K562 (cell line): ENCODE results near the gene RUNDC3A. TPM values are rescaled to one million over a fixed set of nuclear protein-coding genes. Genes with fewer than 3 reads are reported as not detected.

Source experiments
- ATF1 ChIP-seq, 2 experiments: fragments of 450-650 bp in 1 of 2; IDR thresholded peaks; 2 replicates each; pipeline ENCODE4 v1.6.1; 2016; ENCODE audit warnings: missing compliant biosample characterization in 1 of 2, missing genetic modification characterization in 1 of 2
- CCNT2 ChIP-seq: IDR thresholded peaks from 2 replicates; pipeline ENCODE4 v1.6.1; 2011; ENCODE audit warnings: borderline replicate concordance, low read depth, mild to moderate bottlenecking, moderate library complexity, mixed read lengths, low read length; ENCODE audit not compliant: insufficient read length; ENCODE audit errors: extremely low read depth
- CREB1 ChIP-seq, 2 experiments: sonication (generic) in 1 of 2; formaldehyde crosslinking in 1 of 2; IDR thresholded peaks; 2 replicates each; pipeline versions ENCODE4 v1.6.1 to v1.8.0; 2012 to 2022; ENCODE audit warnings: inconsistent platforms in 1 of 2, mild to moderate bottlenecking in 1 of 2, missing genetic modification reagents in 1 of 2, moderate library complexity in 1 of 2
- FOXA3 ChIP-seq, 2 experiments: fragments of 450-650 bp in 1 of 2; sonication (generic) in 1 of 2; formaldehyde crosslinking; IDR thresholded peaks in 1 of 2; conservative IDR thresholded peaks in 1 of 2; 2 replicates each; pipeline versions ENCODE4 v1.4.0 to v1.8.0; 2020 to 2022; ENCODE audit warnings: mild to moderate bottlenecking in 2 of 2, missing genetic modification reagents in 1 of 2
- NFYB ChIP-seq: IDR thresholded peaks from 2 replicates; pipeline ENCODE4 v1.6.1; 2011; ENCODE audit warnings: mild to moderate bottlenecking, moderate library complexity; ENCODE audit not compliant: insufficient read length; ENCODE audit errors: extremely low read depth
- NONO ChIP-seq, 2 experiments: fragments of 200-400 bp in 1 of 2; fragments of 450-650 bp in 1 of 2; formaldehyde crosslinking in 1 of 2; IDR thresholded peaks; 2 replicates each; pipeline ENCODE4 v1.6.1; 2017; ENCODE audit warnings: low read depth in 2 of 2, mild to moderate bottlenecking in 2 of 2, moderate library complexity in 2 of 2, low read length in 1 of 2
- polyA plus RNA-seq, 8 experiments: library from polyadenylated mRNA; depleted of rRNA in 4 of 8; stranded (reverse) in 5 of 8; unstranded in 3 of 8; fragments of >200 nt; fragmentation: Nextera tagmentation in 2 of 8; fragmentation: Illumina TruSeq in 1 of 8; extraction: Ambion mirVana in 2 of 8; extraction: Trizol in 1 of 8; gene quantifications; 2 replicates each; pipeline versions ENCODE4 v1.2.1 to v1.2.3, GENCODE V29; 2011 to 2014; ENCODE audit warnings: inconsistent platforms in 1 of 8, missing spikeins in 1 of 8
- total RNA-seq, 7 experiments: library from RNA; depleted of rRNA in 6 of 7; stranded (reverse); fragments of >200 nt in 6 of 7; fragmentation: Illumina TruSeq in 2 of 7; extraction: Trizol in 2 of 7; gene quantifications; 2 replicates each; pipeline versions ENCODE4 v1.2.1 to v1.2.3, GENCODE V29; 2011 to 2021; ENCODE audit warnings: low replicate concordance in 1 of 7
- TF ChIP-seq, protein P1 (sequence below): sonication (generic); formaldehyde crosslinking; IDR thresholded peaks from 2 replicates; pipeline ENCODE4 v1.8.0; 2022; ENCODE audit warnings: missing genetic modification reagents, mild to moderate bottlenecking, moderate library complexity, borderline replicate concordance
- TF ChIP-seq, protein P2 (sequence below), 2 experiments: fragments of 450-650 bp; formaldehyde crosslinking in 1 of 2; IDR thresholded peaks; 2 replicates each; pipeline versions ENCODE4 v1.4.0 to v1.6.1; 2014 to 2020; ENCODE audit warnings: mild to moderate bottlenecking in 2 of 2, borderline replicate concordance in 1 of 2, low read depth in 1 of 2
- TF ChIP-seq, protein P3 (sequence below), 3 experiments: fragments of 200-800 bp in 1 of 3; sonication (Bioruptor generic) in 1 of 3; sonication (generic) in 1 of 3; formaldehyde crosslinking in 1 of 3; IDR thresholded peaks; 2 replicates each; pipeline versions ENCODE4 v1.6.1 to v1.8.0; 2016 to 2022; ENCODE audit warnings: mild to moderate bottlenecking in 2 of 3, missing compliant biosample characterization in 2 of 3, missing genetic modification characterization in 2 of 3, missing genetic modification reagents in 1 of 3
- TF ChIP-seq, protein P4 (sequence below): fragments of 450-650 bp; IDR thresholded peaks from 2 replicates; pipeline ENCODE4 v1.6.1; 2018; ENCODE audit not compliant: partially characterized antibody

Gene RUNDC3A
- total and polyA plus RNA-seq, 9 of the 15 experiments (the other 6 are each of a cell fraction or from before 2014, with no cell fraction given), result not detected

DNA sequence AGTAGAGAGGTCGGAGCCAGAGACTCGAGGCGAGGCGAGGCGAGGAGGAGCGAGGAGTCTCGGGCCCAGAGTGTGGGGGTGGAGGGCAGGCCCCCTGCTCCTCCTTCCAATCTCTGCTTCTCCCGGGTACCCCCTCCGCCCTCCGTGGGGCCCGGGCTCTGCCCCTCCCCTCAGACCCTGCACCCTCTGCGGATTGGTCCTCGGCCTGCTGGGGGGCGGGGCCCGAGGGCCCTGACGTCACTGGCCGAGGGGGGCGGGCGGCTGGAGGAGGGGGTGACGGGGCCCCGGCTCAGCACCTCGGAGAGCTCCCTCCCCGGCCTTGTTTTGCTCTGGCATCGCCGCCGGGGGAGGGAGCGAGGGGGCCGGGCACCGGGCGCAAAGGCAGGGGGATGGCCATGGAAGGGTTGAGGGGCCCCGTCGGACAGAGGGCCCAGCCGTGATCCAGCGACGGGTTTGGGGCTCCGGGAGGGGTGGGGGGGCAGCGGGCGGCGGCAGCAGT is at the start of gene RUNDC3A (continued):
- TF ChIP-seq, protein P1, sequence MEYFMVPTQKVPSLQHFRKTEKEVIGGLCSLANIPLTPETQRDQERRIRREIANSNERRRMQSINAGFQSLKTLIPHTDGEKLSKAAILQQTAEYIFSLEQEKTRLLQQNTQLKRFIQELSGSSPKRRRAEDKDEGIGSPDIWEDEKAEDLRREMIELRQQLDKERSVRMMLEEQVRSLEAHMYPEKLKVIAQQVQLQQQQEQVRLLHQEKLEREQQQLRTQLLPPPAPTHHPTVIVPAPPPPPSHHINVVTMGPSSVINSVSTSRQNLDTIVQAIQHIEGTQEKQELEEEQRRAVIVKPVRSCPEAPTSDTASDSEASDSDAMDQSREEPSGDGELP (CRISPR knock-in tag), result peak; percentile 85
- TF ChIP-seq CREB1 (IDR thresholded peaks at IDR 0.05) (peak; percentile 88), CREB1 (CRISPR knock-in tag; IDR thresholded peaks at IDR 0.05) (peak; percentile 93), ATF1 (CRISPR knock-in tag; IDR thresholded peaks at IDR 0.05) (peak; percentile 64), ATF1 (tag; IDR thresholded peaks at IDR 0.05) (peak; percentile 91), NFYB (peak; percentile 60), CCNT2 (peak; percentile 34), FOXA3 (CRISPR knock-in tag; conservative IDR thresholded peaks at IDR 0.05 in 1 of 2, IDR thresholded peaks at IDR 0.05 in 1 of 2) (0 out of 4 replicates have a peak, but pooled peaks of 1 of the 2 experiments have one; percentile 37), NONO (IDR thresholded peaks at IDR 0.05; ENCODE audit: low read depth in 2 of 2, low read length in 1 of 2) (0 out of 4 replicates have a peak, but pooled peaks of 1 of the 2 experiments have one; percentile 16)
- TF ChIP-seq, protein P2, sequence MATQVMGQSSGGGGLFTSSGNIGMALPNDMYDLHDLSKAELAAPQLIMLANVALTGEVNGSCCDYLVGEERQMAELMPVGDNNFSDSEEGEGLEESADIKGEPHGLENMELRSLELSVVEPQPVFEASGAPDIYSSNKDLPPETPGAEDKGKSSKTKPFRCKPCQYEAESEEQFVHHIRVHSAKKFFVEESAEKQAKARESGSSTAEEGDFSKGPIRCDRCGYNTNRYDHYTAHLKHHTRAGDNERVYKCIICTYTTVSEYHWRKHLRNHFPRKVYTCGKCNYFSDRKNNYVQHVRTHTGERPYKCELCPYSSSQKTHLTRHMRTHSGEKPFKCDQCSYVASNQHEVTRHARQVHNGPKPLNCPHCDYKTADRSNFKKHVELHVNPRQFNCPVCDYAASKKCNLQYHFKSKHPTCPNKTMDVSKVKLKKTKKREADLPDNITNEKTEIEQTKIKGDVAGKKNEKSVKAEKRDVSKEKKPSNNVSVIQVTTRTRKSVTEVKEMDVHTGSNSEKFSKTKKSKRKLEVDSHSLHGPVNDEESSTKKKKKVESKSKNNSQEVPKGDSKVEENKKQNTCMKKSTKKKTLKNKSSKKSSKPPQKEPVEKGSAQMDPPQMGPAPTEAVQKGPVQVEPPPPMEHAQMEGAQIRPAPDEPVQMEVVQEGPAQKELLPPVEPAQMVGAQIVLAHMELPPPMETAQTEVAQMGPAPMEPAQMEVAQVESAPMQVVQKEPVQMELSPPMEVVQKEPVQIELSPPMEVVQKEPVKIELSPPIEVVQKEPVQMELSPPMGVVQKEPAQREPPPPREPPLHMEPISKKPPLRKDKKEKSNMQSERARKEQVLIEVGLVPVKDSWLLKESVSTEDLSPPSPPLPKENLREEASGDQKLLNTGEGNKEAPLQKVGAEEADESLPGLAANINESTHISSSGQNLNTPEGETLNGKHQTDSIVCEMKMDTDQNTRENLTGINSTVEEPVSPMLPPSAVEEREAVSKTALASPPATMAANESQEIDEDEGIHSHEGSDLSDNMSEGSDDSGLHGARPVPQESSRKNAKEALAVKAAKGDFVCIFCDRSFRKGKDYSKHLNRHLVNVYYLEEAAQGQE (IDR thresholded peaks at IDR 0.05; ENCODE audit: borderline replicate concordance), result peak; percentile 99
- TF ChIP-seq, protein P2 (CRISPR knock-in tag; IDR thresholded peaks at IDR 0.05; ENCODE audit: low read depth), result peak; percentile 97
- TF ChIP-seq, protein P3, sequence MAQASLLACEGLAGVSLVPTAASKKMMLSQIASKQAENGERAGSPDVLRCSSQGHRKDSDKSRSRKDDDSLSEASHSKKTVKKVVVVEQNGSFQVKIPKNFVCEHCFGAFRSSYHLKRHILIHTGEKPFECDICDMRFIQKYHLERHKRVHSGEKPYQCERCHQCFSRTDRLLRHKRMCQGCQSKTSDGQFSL (CRISPR knock-in tag; IDR thresholded peaks at IDR 0.05), result peak; percentile 50; the same call in 1 of the 2 replicates
- TF ChIP-seq, protein P3 (tag; IDR thresholded peaks at IDR 0.05), result peak in 1 of 2 experiments; percentile 44; a peak in 1 of 4 replicates
- TF ChIP-seq, protein P4, sequence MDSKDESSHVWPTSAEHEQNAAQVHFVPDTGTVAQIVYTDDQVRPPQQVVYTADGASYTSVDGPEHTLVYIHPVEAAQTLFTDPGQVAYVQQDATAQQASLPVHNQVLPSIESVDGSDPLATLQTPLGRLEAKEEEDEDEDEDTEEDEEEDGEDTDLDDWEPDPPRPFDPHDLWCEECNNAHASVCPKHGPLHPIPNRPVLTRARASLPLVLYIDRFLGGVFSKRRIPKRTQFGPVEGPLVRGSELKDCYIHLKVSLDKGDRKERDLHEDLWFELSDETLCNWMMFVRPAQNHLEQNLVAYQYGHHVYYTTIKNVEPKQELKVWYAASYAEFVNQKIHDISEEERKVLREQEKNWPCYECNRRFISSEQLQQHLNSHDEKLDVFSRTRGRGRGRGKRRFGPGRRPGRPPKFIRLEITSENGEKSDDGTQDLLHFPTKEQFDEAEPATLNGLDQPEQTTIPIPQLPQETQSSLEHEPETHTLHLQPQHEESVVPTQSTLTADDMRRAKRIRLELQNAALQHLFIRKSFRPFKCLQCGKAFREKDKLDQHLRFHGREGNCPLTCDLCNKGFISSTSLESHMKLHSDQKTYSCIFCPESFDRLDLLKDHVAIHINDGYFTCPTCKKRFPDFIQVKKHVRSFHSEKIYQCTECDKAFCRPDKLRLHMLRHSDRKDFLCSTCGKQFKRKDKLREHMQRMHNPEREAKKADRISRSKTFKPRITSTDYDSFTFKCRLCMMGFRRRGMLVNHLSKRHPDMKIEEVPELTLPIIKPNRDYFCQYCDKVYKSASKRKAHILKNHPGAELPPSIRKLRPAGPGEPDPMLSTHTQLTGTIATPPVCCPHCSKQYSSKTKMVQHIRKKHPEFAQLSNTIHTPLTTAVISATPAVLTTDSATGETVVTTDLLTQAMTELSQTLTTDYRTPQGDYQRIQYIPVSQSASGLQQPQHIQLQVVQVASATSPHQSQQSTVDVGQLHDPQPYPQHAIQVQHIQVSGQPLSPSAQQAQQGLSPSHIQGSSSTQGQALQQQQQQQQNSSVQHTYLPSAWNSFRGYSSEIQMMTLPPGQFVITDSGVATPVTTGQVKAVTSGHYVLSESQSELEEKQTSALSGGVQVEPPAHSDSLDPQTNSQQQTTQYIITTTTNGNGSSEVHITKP, result peak; percentile 62
